GM12875 (cell line): ENCODE results near the gene SLC6A20.

Experiments
- H3K4me3 ChIP-seq: one replicate; pipeline ENCODE4 v1.5.1; 2011; ENCODE audit warnings: low read depth, low read length, control low read depth
- CTCF ChIP-seq: IDR thresholded peaks from 2 replicates; pipeline ENCODE4 v1.5.1; 2011; ENCODE audit warnings: low read depth, mild to moderate bottlenecking, control low read depth, inconsistent platforms, low read length, moderate library complexity, borderline replicate concordance; ENCODE audit not compliant: insufficient read depth

SLC6A20 gene

GRCh38 chr3:45795882-45796765 lies at the start of gene SLC6A20:
SLC6A20 (minus strand) TSS chr3:45796536; CDS start chr3:45796419, 117 bp downstream.
- no peak for TF ChIP-seq CTCF
- H3K4me3 ChIP-seq: no peak within 1 kb of the TSS

GRCh38 chr3:45844616-45845015 lies 48.3 kb upstream of the SLC6A20 start:
- no peak overlapping the region for H3K4me3 ChIP-seq
- TF ChIP-seq CTCF: no peak

- no peak for TF ChIP-seq CTCF
- no peak overlapping the region for H3K4me3 ChIP-seq
Measured at GRCh38 chr3:45842851-45843625, 46.7 kb upstream of the SLC6A20 start.

- TF ChIP-seq CTCF: no peak
- peak within 1 kb of the TSS; percentile 64 for H3K4me3 ChIP-seq
Measured at GRCh38 chr3:45841757-45842491, 45.6 kb upstream of the SLC6A20 start, which contains the start of gene LZTFL1. LZTFL1 (minus strand) TSS chr3:45842119; CDS start chr3:45841991, 128 bp downstream.

- H3K4me3 ChIP-seq: peak overlapping the region; percentile 64
- TF ChIP-seq CTCF: no peak
Measured at GRCh38 chr3:45841420-45841756, 45.1 kb upstream of the SLC6A20 start.

- TF ChIP-seq CTCF: no peak
- H3K4me3 ChIP-seq: no peak overlapping the region
Measured at GRCh38 chr3:45838466-45838865, 42.1 kb upstream of the SLC6A20 start.
